Measurements from ENCODE around the gene PSORS1C1. TPM values are rescaled to one million over a fixed set of nuclear protein-coding genes. Genes with fewer than 3 reads are reported as not detected.

PSORS1C1 gene
- total RNA-seq, 2 experiments from 2014 or later = not detected

- no peaks in the 10 kb centered on the region for H3K9me2 ChIP-seq (ENCODE audit: insufficient read depth, low read length)
- no peak for DNase-seq (ENCODE audit: low spot score)
- H2AFZ ChIP-seq (ENCODE audit: low read length) = no peak overlapping the region
- BruUV-seq (replicated peaks) = no TSS peak
- no peak overlapping the region for H3K27ac ChIP-seq (ENCODE audit: low read depth, low read length, poor library complexity, severe bottlenecking)
- H3K4me3 ChIP-seq (ENCODE audit: low read depth, low read length, poor library complexity, severe bottlenecking) = no peak overlapping the region
- intact Hi-C loops (cut with micrococcal nuclease; ENCODE audit: unreplicated experiment) = no loop called here
- ChIA-PET POLR2A (interaction anchor here (0.6 kb wide), 1 partner anchor 192 kb away, joined by 3 read pairs; no protein-coding TSS in a partner anchor), CTCF (ENCODE audit: unreplicated experiment) (no interaction called here)
- TF ChIP-seq CTCF (conservative IDR thresholded peaks at IDR 0.05; ENCODE audit: low read length) (no peak), EZH2phosphoT487 (IDR thresholded peaks at IDR 0.05; ENCODE audit: borderline replicate concordance, low read depth, low read length) (no peak)
- H3K36me3 ChIP-seq (ENCODE audit: insufficient read depth, low read length) = no peaks in the 10 kb centered on the region
- H3K4me1 ChIP-seq (ENCODE audit: insufficient read depth, low read length, poor library complexity, severe bottlenecking) = no peaks in the 10 kb centered on the region
- H3K9me3 ChIP-seq (ENCODE audit: low read length) = no peaks in the 10 kb centered on the region
- no peak overlapping the region for H3K4me2 ChIP-seq (ENCODE audit: low read length)
- no peaks in the 10 kb centered on the region for H3K79me2 ChIP-seq (ENCODE audit: insufficient read depth, low read depth, low read length)
- H4K20me1 ChIP-seq (ENCODE audit: insufficient read depth, low read length) = no peaks in the 10 kb centered on the region
Observed at GRCh38 chr6:31075528-31075927, 39.1 kb upstream of the PSORS1C1 start.

- H3K4me1 ChIP-seq (ENCODE audit: insufficient read depth, low read length, poor library complexity, severe bottlenecking) = no peaks in the 10 kb centered on the region
- H2AFZ ChIP-seq (ENCODE audit: low read length) = no peak overlapping the region
- H3K36me3 ChIP-seq (ENCODE audit: insufficient read depth, low read length) = no peaks in the 10 kb centered on the region
- no peaks in the 10 kb centered on the region for H3K9me2 ChIP-seq (ENCODE audit: insufficient read depth, low read length)
- BruUV-seq (replicated peaks) = no TSS peak
- no peak for DNase-seq (ENCODE audit: low spot score)
- intact Hi-C loops (cut with micrococcal nuclease; ENCODE audit: unreplicated experiment) = no loop called here
- TF ChIP-seq CTCF (conservative IDR thresholded peaks at IDR 0.05; ENCODE audit: low read length) = no peak
- TF ChIP-seq EZH2phosphoT487 (IDR thresholded peaks at IDR 0.05; ENCODE audit: borderline replicate concordance, low read depth, low read length) = no peak
- no peaks in the 10 kb centered on the region for H4K20me1 ChIP-seq (ENCODE audit: insufficient read depth, low read length)
- no peak overlapping the region for H3K4me3 ChIP-seq (ENCODE audit: low read depth, low read length, poor library complexity, severe bottlenecking)
- H3K4me2 ChIP-seq (ENCODE audit: low read length) = no peak overlapping the region
- H3K79me2 ChIP-seq (ENCODE audit: insufficient read depth, low read depth, low read length) = no peaks in the 10 kb centered on the region
- POLR2A ChIA-PET = no interaction called here
- H3K27ac ChIP-seq (ENCODE audit: low read depth, low read length, poor library complexity, severe bottlenecking) = no peak overlapping the region
- CTCF ChIA-PET (ENCODE audit: unreplicated experiment) = no interaction called here
- H3K9me3 ChIP-seq (ENCODE audit: low read length) = no peaks in the 10 kb centered on the region
Observed at GRCh38 chr6:31076611-31077010, 38.0 kb upstream of the PSORS1C1 start.

GRCh38 chr6:31079656-31080261 is 34.8 kb upstream of the PSORS1C1 start:
- intact Hi-C loops (cut with micrococcal nuclease; ENCODE audit: unreplicated experiment) = no loop called here
- no TSS peak for BruUV-seq (replicated peaks)
- no peak overlapping the region for H3K4me2 ChIP-seq (ENCODE audit: low read length)
- no peaks in the 10 kb centered on the region for H3K9me2 ChIP-seq (ENCODE audit: insufficient read depth, low read length)
- no peaks in the 10 kb centered on the region for H3K4me1 ChIP-seq (ENCODE audit: insufficient read depth, low read length, poor library complexity, severe bottlenecking)
- no peaks in the 10 kb centered on the region for H3K36me3 ChIP-seq (ENCODE audit: insufficient read depth, low read length)
- ChIA-PET POLR2A (interaction anchor here (0.6 kb wide), 2 partner anchors 388 to 392 kb away, joined by 3 read pairs; no protein-coding TSS in a partner anchor), CTCF (ENCODE audit: unreplicated experiment) (interaction anchor here (1.1 kb wide), 1 partner anchor 164 kb away, joined by 3 read pairs; no protein-coding TSS in a partner anchor)
- H4K20me1 ChIP-seq (ENCODE audit: insufficient read depth, low read length) = no peaks in the 10 kb centered on the region
- no peaks in the 10 kb centered on the region for H3K9me3 ChIP-seq (ENCODE audit: low read length)
- peak; percentile 93 for TF ChIP-seq CTCF (conservative IDR thresholded peaks at IDR 0.05; ENCODE audit: low read length)
- TF ChIP-seq EZH2phosphoT487 (IDR thresholded peaks at IDR 0.05; ENCODE audit: borderline replicate concordance, low read depth, low read length) = no peak
- no peak overlapping the region for H3K27ac ChIP-seq (ENCODE audit: low read depth, low read length, poor library complexity, severe bottlenecking)
- peak overlapping the region; percentile 19; the same call in 1 of the 2 replicates for H2AFZ ChIP-seq (ENCODE audit: low read length)
- H3K79me2 ChIP-seq (ENCODE audit: insufficient read depth, low read depth, low read length) = no peaks in the 10 kb centered on the region
- peak; percentile 69 for DNase-seq (ENCODE audit: low spot score)
- H3K4me3 ChIP-seq (ENCODE audit: low read depth, low read length, poor library complexity, severe bottlenecking) = no peak overlapping the region

Data from OCI-LY7 (cell line).